ENCODE measurements around the gene OR10C1.
"Not testable (repeated sequence)": the region's sequence is repeated elsewhere in the genome, so short reads cannot be mapped to it uniquely, and the experiment has no call there.

The OR10C1 gene, protein sequence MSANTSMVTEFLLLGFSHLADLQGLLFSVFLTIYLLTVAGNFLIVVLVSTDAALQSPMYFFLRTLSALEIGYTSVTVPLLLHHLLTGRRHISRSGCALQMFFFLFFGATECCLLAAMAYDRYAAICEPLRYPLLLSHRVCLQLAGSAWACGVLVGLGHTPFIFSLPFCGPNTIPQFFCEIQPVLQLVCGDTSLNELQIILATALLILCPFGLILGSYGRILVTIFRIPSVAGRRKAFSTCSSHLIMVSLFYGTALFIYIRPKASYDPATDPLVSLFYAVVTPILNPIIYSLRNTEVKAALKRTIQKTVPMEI

DNA sequence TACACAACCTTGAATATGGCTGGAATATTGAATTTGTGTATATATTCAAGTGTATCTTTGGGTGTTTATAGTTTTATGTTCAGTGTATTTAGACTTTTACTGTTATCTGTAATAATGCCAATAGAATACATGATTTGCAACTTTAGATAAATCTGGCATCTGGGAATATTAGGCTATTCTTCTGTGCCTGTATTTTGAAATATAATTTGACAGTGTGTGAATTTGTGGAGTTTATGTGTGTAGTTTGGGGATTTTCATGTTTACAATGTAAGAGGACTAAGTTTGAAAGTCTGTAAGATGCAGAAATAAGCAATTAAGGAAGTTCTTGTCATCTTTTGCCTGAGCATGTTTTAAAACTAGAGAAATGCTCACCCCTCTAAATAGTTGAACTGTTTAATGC is at the start of gene OR10C1:
Gene OR10C1 (plus strand): TSS at position 301 of the 400 bp plus-strand sequence. CDS start 710 bp downstream, outside the sequence.
- DNase-seq: no peak

DNA sequence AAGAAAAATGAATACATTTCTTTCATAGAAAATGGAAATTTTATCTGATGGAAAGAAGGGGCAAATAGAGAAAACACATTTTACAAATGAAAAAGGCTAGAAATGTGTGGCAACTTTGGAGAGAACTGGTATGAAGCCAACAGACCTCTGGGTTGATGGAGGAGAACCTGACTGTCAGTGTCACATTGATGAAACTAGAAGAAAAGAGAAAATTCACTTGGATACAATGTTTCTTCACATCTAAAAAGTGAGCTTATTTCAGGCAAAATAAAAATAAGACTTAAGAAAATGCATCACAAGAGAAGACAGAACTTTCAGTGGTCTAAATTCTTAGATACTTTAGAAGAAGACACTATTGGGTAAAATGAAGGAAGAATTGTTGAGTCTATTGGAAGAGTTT is 43.8 kb upstream of the OR10C1 start, which contains the start of gene OR12D2:
Gene OR12D2 (plus strand): TSS at position 301 of the 400 bp plus-strand sequence. CDS start 1,069 bp downstream, outside the sequence.
- no peak for DNase-seq

DNA sequence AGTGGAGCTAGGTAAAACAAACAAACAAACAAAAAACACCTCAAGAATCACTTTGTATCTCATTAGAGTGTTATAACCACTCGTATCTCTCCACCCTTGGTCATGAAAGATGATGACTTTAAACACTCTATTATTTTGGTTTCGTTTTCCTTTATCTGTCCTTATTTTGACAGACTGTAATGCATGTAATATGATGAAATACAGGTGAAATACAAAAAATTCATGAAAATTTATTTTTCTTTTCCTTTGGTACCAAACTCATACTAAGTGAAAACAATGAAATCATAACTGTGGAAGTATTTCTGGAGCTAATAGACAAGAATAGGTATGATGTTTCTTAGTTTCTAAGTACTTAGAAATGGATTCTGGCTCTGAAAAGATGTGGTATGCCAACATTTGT is 39.6 kb upstream of the OR10C1 start:
- DNase-seq: no peak

DNA sequence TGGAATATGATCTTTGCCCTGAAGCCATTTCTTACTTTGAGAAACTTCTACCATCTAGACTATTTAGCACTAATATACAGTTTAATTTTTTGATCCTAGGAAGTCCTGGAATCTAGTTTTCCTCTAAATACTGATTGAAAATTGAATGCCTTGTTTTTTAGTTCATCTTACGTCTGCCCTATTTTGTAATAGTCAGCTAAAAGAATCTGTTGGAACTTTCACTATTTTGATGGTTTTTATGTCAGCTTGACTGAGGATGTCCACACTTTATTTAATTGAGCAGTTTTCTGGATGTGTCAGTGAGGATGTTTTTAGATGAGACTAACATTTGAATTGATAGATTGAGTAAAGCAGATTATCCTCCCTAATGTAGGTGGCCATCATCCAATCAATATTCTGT is 35.3 kb upstream of the OR10C1 start:
- no peak for DNase-seq

DNA sequence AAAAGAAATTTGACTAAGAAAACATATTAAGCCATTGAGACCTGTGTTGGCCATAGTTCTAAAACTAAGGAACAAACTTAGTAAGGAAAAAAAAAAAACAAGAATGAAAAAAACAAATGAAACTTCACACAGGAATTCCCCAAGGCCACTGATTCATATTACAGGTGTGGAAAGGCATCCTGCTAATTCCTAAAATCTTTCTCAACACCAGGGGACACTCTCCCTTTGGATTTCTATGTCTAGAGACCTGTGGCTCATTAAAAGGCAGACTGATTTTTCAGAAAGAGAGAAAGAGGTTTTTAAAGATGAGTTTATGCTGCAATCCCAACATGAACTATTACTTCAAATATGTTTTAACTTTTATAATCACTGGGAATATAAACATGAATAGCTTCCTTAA is 24.5 kb upstream of the OR10C1 start, which contains the start of gene OR12D1:
Gene OR12D1 (plus strand): TSS at position 341 of the 400 bp plus-strand sequence.
- no peak for DNase-seq

DNA sequence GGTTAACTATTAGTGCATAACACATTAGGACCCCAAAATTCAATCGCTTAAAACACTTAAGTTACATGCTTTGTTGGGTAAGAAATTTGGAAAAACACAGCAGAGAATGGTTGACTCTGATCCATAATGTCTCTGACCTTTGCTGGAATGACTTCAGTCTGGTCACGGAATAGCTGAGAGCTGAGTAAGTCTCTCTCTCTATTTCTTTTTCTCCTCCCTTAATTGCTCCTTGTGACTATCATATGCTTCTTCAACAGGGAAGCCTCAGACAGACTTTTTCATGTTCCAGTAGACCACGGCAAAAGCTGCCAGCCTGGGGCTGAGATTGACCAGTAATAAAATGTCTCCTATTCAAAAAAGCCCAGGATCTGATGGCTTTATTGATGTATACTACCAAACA is 19.6 kb upstream of the OR10C1 start:
- no peak for DNase-seq

DNA sequence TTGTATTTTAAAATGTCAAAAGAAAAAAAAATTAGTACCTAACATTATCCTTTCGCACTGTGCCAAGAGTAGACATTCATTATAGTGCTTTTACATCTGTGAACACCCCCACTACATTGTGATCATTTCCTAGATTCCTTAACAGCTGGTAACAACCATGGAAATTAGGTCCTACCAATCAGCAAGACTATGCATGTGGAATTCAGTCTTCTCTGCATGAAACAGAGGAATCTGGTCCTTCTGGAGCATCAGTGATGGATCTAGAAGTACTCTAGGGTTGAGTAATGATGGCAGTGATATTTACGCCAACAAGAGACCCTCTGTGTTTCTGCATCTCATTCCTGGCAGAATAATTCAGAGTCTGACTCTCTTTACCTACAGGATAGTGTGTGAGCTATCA is 14.9 kb upstream of the OR10C1 start:
- DNase-seq: no peak

DNA sequence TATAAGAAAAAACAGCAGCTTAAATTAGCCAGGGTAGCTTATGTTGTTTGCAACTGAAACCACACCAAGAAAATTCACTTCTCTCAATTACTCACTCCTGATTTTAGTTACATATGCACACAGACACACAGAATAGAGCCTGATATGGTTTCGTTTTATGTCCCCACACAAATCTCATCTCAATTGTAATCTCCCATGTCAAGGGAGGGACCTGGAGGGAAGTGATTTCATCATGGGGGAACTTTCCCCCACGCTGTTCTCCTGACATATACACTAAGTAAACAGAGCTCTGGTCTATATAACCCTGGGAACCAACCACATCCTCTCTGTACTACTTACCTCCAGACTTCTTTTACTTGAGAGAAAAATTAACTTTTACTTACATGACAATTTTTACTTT is 14.5 kb upstream of the OR10C1 start:
- DNase-seq: no peak

DNA sequence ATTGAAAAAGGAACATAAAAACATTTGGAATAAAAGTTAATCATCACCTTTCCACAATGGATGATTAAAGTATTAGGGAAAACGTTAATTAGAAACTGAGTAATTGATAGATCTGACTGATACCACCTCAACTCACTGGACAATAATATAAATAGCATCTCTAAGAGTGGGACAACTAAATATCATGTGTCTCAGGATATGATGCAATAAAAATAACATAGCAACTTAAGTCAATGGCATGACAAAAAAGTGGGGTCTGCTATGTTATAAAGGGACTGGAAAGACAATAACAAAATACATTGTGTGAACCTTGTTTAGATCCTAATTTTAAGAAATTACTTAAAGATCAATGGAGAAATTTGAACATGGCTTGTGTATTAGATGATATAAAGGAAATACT is 14.0 kb upstream of the OR10C1 start:
- no peak for DNase-seq

DNA sequence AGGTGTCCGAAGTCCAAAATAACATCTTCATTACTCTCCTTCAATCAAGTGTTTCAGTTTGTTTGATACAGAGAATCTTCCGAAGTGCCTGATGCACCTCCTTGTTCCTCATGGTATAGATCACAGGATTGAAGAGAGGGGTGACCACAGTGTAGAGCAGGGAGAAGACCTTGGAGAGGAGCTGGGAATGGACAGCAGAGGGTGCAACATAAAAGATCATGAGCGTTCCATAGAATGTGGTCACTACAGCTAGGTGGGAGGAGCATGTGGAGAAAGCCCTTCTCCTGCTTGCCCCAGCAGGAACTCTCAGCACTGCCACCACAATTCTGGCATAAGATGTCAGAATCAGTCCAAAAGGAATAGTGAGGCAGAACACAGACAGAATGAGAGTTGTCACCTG is 12.5 kb upstream of the OR10C1 start:
- no peak for DNase-seq

DNA sequence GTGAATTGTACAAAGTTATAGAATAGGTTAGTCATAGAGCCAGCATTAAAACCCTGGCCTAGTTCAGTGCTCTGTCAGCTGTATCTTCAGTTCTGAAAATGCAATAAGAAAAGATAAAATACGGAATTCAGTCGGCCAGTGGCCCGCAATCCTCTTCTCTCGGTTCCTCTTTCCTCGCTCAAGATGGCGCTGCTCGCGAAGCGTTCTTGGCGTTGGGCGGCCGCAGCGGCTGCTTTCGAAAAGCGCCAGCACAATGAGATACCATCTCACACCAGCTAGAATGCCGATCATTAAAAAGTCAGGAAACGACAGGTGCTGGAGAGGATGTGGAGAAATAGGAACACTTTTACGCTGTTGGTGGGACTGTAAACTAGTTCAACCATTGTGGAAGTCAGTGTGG is 2.4 kb upstream of the OR10C1 start:
- not testable (repeated sequence) for DNase-seq

DNA sequence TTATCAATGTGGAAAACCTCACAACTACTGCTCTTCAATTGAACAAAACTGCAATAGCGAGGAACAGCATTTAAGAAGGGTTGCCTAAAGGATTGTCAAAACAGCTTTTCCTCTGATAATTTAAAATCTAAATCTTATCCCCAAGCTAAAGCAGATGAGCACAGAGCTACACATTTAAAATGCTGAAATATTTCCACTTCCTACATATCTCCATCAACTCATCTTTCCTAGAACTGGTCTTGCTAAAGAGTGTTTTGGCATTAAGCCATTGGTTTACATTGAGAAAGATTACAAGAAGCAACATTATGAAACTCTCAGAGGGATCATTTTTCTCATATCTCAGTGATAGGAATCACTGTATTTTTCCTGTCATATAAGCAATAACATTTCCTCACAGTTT is 3.6 kb downstream of the OR10C1 start:
- DNase-seq: no peak

DNA sequence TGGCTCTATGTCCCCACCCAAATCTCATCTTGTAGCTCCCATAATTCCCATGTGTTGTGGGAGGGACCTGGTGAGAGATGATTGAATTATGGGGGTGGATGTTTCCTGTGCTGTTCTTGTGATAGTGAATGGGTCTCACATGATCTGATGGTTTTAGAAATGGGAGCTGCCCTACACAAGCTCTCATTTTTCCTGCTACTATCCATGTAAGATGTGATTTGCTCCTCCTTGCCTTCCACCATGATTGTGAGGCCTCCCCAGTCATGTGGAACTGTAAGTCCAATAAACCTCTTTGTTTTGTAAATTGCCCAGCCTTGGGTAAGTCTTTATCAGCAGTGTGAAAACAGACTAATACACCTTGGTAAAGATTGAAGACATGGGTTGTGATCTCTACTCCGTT is 4.9 kb downstream of the OR10C1 start:
- not testable (repeated sequence) for DNase-seq

DNA sequence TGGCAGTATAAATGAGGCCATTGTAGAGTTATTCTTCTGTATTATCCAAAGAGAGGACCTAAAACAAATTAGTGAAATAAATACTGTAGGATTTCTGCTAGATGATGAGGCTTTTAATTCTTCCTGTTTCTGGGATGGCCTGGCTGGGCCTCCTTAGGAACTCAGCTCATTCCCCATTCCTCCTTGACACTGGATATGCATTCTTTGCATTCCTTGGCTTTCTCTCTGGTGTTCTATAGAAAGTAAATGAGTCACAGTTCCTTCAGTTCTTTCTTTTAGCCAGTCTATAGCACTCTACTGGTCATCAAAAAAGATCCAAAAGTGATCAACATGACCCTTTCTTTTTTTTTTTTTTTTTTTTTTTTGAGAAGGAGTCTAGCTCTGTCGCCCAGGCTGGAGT is 8.6 kb downstream of the OR10C1 start:
- no peak for DNase-seq

DNA sequence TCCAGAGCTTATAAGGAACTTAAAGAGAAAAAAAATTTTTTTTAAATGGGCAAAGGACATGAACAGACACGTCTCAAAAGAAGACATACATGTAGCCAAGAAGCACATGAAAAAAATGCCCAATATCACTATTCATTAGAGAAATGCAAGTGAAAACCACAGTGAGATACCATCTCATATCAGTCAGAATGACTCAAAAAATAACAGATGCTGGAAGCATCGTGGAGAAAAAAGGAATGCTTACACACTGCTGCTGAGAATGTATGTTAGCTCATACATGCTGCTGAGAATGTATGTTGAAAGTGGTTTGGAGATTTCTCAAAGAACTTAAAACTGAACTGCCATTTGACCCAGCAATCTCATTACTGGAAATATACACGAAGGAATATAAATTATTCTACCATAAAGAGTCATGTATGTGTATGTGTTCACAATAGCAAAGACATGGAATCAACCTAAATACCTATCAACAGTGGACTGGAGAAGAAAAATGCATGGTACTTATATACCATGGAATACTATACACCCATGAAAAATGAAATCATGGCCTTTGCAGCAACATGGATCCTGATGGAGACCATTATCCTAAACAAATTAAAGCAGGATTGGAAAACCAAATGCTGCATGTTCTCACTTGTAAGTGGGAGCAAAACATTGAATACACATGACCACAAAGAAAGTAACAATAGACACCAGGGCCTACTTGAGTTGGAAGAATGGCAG is 12.5 kb downstream of the OR10C1 start:
- DNase-seq: no peak

DNA sequence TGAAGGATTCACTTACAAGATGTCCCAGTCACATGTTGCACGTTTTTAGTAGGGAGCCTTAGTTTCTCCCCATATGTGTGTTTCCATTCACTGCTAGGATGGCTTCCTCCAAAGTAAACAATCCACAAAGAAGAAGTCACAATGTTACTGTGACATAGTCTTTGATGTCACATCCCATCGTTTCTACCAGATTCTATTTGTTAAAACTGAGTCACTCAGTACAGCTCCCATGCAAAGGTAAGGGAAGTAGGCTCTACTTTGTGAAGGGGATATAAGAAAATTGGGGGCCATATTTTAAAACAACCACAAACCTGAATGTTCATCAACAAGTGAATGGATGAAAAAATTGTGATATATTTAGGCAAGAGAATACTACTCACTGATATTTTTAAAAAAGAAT is 17.9 kb downstream of the OR10C1 start, which contains the start of the genes OR11A1 and OR2H1:
Gene OR11A1 (minus strand): TSS at position 101 of the 400 bp plus-strand sequence. CDS start 29,430 bp downstream, outside the sequence.
Gene OR2H1 (plus strand): TSS at position 185 of the 400 bp plus-strand sequence. CDS start 4,615 bp downstream, outside the sequence.
- DNase-seq: no peak

DNA sequence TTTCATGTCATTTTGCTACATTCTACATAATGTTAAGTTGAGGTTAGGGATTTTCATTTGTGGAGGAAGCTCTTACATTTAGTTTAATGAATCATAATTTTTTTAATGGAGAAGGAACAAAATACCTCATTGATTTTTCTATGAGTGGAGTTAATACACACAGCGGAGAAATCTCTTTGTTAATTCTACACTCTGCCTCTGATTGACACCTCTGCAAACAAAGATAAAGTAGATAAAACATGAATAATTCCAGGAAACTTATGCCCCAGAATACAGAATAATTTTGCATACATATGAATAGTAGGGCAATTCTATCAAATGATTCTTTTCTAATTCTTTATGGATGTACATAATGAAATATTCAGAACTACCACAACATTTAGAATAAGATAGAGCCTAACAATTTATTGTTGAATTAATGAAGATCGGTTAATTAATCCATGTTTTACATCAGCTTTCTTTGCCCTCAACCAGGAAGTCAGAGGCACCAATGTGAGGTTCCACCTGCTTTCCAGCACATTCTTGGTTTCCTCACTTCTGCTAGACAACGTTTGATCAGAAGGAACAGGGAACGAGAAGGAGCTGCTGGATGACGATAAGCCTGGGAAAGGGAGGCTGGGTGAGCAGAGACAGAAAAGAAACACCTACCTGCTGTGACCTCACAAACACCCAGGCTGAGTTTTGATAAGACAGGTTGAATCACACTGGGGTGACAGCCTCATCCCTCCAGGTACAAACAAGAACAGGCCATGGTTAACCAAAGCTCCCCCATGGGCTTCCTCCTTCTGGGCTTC is 22.1 kb downstream of the OR10C1 start:
- no peak for DNase-seq

DNA sequence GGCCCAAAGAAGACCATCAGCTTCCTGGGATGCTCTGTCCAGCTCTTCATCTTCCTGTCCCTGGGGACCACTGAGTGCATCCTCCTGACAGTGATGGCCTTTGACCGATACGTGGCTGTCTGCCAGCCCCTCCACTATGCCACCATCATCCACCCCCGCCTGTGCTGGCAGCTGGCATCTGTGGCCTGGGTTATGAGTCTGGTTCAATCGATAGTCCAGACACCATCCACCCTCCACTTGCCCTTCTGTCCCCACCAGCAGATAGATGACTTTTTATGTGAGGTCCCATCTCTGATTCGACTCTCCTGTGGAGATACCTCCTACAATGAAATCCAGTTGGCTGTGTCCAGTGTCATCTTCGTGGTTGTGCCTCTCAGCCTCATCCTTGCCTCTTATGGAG is 22.9 kb downstream of the OR10C1 start:
- no peak for DNase-seq

DNA sequence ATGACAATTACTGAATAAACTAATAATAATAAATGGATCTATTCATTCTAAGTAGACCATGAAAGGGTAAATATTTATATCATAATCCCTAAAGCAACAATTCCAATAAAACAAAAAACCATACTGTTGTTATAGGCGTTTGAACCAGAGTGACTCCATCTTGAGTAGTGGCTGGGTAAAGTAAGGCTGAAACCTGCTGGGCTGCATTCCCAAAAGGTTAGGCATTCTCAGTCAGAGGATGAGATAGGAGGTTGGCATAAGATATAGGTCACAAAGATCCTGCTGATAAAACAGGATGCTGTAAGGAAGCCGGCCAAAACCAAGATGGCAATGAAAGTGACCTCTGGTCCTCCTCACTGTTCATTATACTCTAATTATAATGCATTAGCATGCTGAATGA is 26.2 kb downstream of the OR10C1 start:
- DNase-seq: no peak

DNA sequence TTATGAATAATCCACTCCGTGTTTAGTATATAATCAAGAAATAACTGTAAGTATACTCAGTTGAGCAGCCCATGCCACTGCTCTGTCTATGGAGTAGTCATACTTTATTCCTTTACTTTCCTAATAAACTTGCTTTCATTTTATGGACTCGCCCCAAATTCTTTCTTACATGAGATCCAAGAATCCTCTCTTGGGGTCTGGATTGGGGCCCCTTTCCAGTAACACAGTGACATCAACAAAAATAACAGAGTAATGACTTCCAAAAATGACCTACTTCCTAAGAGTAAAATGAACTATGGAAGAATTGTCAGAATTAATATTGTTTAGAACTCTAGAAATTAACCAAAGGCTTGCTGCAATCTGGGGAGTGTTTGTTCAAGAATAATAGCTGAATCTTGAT is 26.7 kb downstream of the OR10C1 start:
- no peak for DNase-seq

DNA sequence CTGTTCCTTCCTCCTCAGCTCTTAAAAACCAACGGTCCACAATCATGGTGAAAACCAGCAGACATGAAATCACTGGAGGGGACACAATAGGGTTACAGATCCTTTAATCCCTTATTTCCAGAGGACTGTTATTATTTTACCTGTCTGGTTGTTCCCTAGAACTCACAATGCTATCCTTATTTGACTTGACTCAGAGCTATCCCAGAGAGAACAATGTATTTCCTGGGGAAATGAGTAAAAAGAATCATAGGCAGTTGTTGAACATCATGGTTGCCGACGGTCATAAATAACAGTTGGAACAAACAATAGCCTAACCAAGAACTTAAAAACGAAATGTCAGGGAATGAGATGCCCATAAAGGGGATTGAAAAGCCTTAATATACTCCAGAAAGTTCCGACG is 27.1 kb downstream of the OR10C1 start:
- DNase-seq: no peak

DNA sequence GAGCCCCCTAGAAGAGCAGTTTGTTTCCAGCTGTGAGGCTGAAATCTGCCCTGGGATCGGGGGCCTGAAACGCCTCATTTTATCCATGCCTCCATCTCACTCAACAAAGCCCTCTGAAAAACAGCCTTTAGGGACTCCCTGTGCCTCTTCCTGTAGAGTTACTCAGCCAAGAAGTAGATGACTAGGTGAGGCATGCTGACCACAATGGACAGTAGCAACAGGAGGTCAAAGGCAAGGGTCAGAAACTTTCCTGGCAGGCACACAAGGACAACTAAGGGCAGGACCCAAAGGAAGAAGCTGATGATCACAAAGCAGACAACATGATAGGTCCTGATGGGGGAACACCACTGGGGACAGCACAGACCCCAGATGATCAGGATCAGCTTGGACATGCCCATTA is 35.9 kb downstream of the OR10C1 start:
- DNase-seq: no peak

DNA sequence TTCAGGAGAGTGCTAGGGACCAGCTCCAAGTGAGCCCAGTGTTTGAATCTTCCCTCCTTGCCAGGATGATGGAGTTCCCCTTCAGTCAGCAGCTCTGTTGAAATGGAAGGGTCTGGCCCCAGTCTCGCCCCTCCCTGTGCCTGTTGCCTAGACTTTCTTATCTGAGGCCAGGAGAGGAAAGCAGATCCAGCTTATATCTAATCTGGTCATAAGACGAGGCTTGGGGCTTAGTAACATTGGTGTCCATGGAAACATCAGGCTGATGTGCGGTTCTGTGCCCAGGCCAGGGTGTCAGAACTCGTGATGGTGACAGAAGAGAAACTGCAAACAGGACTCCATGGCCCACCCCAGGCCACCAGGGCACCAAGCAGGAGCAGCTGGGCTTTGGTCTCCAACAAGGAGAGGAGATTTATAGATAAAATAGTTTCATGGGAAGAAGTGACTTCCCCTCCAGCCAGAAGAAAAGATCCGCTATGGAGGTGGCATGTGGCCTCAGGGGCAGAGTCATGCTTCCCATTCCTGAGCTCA is 38.9 kb downstream of the OR10C1 start:
- no peak for DNase-seq
